Measurements from ENCODE around the gene ANKRD50. TPM values are rescaled to one million over a fixed set of nuclear protein-coding genes. Genes with fewer than 3 reads are reported as not detected.

Gene ANKRD50
- polyA plus RNA-seq, 1 donor from 2014 or later, result 17.0 TPM

- H3K27me3 ChIP-seq (ENCODE audit: insufficient read depth, low read depth, low read length), result no peaks in the 10 kb centered on the region
- no peak overlapping the region for H3K27ac ChIP-seq (ENCODE audit: low read length)
- no peak overlapping the region for H3K9ac ChIP-seq (ENCODE audit: low read length)
- TF ChIP-seq EZH2 (IDR thresholded peaks at IDR 0.05; ENCODE audit: borderline replicate concordance, insufficient read depth, low read length, poor library complexity, severe bottlenecking) (no peak), RAD21 (conservative IDR thresholded peaks at IDR 0.05) (no peak), MXI1 (conservative IDR thresholded peaks at IDR 0.05; ENCODE audit: poor library complexity, severe bottlenecking) (no peak), REST (IDR thresholded peaks at IDR 0.05; ENCODE audit: borderline replicate concordance) (no peak), SMC3 (conservative IDR thresholded peaks at IDR 0.05; ENCODE audit: poor library complexity) (no peak), EP300 (conservative IDR thresholded peaks at IDR 0.05; ENCODE audit: poor library complexity, severe bottlenecking) (no peak)
- no peaks in the 10 kb centered on the region for H3F3A ChIP-seq (ENCODE audit: insufficient read depth, low read length, poor library complexity, severe bottlenecking)
- no peak overlapping the region for H3K4me2 ChIP-seq (ENCODE audit: low read length)
- no peaks in the 10 kb centered on the region for H4K20me1 ChIP-seq (ENCODE audit: insufficient read depth)
- no peaks in the 10 kb centered on the region for H3K9me2 ChIP-seq (ENCODE audit: insufficient read depth, low read length)
- no peak overlapping the region for H2AFZ ChIP-seq (ENCODE audit: low read depth, low read length)
- H3K9me3 ChIP-seq (ENCODE audit: low read length), result no peaks in the 10 kb centered on the region
- H3K36me3 ChIP-seq (ENCODE audit: insufficient read depth, low read length), result no peaks in the 10 kb centered on the region
- H3K79me2 ChIP-seq (replicated peaks; ENCODE audit: insufficient read depth, low read length), result no peaks in the 10 kb centered on the region
- no peak overlapping the region for H3K4me3 ChIP-seq (ENCODE audit: low read length)
Observed at GRCh38 chr4:124754681-124755080, 42.1 kb upstream of the ANKRD50 start.

- H3K9ac ChIP-seq (ENCODE audit: low read length), result no peak overlapping the region
- no peaks in the 10 kb centered on the region for H3K9me2 ChIP-seq (ENCODE audit: insufficient read depth, low read length)
- no peaks in the 10 kb centered on the region for H3K9me3 ChIP-seq (ENCODE audit: low read length)
- no peaks in the 10 kb centered on the region for H3K79me2 ChIP-seq (replicated peaks; ENCODE audit: insufficient read depth, low read length)
- H3K27ac ChIP-seq (ENCODE audit: low read length), result no peak overlapping the region
- H3K4me3 ChIP-seq (ENCODE audit: low read length), result no peak overlapping the region
- H4K20me1 ChIP-seq (ENCODE audit: insufficient read depth), result no peaks in the 10 kb centered on the region
- no peak overlapping the region for H2AFZ ChIP-seq (ENCODE audit: low read depth, low read length)
- H3K27me3 ChIP-seq (ENCODE audit: insufficient read depth, low read depth, low read length), result no peaks in the 10 kb centered on the region
- H3K4me2 ChIP-seq (ENCODE audit: low read length), result no peak overlapping the region
- TF ChIP-seq REST (IDR thresholded peaks at IDR 0.05; ENCODE audit: borderline replicate concordance), result no peak
- TF ChIP-seq RAD21 (conservative IDR thresholded peaks at IDR 0.05), result no peak
- no peak for TF ChIP-seq CTCF (IDR thresholded peaks at IDR 0.05; ENCODE audit: poor library complexity, severe bottlenecking)
- no peak for TF ChIP-seq TAF1 (IDR thresholded peaks at IDR 0.05; ENCODE audit: low read depth)
- no peak for TF ChIP-seq MXI1 (conservative IDR thresholded peaks at IDR 0.05; ENCODE audit: poor library complexity, severe bottlenecking)
- no peak for TF ChIP-seq POLR2AphosphoS5 (IDR thresholded peaks at IDR 0.05)
- TF ChIP-seq SMC3 (conservative IDR thresholded peaks at IDR 0.05; ENCODE audit: poor library complexity), result no peak
- no peak for TF ChIP-seq EZH2 (IDR thresholded peaks at IDR 0.05; ENCODE audit: borderline replicate concordance, insufficient read depth, low read length, poor library complexity, severe bottlenecking)
- no peak for TF ChIP-seq EP300 (conservative IDR thresholded peaks at IDR 0.05; ENCODE audit: poor library complexity, severe bottlenecking)
- no peaks in the 10 kb centered on the region for H3F3A ChIP-seq (ENCODE audit: insufficient read depth, low read length, poor library complexity, severe bottlenecking)
- H3K36me3 ChIP-seq (ENCODE audit: insufficient read depth, low read length), result no peaks in the 10 kb centered on the region
Observed at GRCh38 chr4:124753941-124754581, 41.5 kb upstream of the ANKRD50 start.
